T-helper 9 cell (primary cell): ENCODE data around the gene POLR3K.
"Not testable (repeated sequence)": the region's sequence is repeated elsewhere in the genome, so short reads cannot be mapped to it uniquely, and the experiment has no call there.

Experiments
- DNase-seq: peaks from one replicate; pipeline ENCODE4 v3.0.0-alpha.2; 2020

Gene POLR3K

DNA sequence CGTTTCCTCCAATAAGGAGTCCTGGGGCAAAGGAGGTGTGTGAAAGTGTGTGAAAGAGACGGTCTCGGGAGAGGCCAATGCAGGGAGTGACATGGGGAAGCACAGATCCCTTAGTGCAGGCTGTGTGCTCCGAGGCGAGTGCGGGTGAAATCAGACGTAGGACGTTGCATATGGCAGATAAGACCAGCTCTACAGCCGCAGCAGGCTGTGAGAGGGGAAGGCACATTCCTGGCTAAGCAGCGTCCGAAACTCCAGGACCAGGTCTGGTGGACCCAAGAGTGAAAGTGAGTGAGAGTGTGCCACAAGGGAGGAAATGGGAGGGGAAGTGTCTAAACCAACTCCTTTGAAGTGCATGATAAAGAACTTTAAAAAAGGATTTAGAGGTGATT is 11.3 kb downstream of the POLR3K start:
- DNase-seq, result no peak

DNA sequence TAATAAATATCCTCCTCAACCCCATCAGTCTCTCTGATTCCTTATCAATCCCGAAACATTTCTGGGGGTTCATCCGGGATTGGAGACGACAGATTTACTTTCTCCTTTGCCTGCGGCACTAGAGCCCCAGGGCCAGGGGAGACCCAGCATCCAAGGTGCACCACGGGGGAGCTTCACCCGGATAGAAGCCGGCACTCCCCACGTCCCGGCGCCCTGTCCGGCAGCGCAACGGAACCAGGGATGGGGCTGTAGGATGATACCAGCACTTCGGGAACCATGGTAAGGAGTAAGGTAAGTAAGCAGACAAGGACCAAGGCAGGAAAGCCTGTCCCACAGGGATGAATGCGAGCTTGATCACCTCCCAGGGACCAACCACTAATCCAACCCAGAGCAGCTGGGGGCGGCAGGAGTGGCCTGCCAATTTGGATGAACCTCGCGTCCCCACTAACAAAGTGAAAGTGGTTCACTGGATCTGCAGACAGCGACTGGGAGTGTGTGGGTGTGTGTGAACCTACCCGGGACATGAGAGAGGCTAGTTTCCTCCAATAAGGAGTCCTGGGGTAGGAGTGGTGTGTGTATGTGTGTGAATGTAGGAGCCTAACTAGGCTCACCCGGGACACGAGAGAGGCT is 11.9 kb downstream of the POLR3K start:
- DNase-seq, result no peak

DNA sequence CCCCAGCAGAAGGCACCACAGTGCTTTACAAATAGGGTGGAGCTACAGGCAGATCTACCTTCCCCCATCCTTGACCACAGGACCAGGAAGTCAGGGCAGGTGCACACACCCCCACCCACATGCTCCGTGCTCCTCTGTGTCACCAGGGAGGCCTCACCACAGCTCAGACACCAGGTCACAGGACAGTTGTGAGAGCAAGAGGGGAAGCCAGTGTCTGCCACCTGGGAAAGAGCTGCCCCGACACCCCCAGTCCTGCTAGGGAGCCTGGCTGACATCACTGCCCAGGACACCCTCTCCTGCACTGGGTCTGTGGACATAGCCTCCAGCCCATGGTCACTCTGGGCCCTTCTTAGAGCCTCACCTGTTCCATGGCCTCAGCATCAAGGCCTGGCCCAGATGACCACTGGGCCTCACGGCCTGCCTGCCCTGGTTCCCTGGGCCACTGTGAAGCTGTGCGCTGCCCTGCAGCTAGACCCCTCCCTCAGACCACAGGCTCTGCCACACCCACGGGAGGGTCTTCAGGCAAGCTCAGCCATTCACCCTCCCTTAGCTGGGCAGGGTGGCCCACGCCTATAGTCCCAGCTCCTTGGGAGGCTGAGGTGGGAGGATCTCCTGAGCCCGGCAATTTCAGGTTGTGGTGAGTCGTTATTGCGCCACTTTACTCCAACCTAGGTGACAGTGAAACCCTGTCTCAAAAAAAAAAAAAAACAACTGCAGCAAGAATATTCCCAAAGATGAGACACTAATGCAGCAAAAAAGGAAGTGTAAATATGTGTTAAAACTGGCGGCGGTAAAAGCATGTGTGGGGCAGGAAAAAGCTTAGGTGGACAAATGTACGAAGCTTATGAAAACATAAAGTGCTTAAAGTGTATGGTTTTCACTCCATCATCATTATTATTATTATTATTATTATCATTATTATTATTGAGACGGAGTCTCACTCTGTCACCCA is 14.2 kb downstream of the POLR3K start:
- DNase-seq, result peak; percentile 28

DNA sequence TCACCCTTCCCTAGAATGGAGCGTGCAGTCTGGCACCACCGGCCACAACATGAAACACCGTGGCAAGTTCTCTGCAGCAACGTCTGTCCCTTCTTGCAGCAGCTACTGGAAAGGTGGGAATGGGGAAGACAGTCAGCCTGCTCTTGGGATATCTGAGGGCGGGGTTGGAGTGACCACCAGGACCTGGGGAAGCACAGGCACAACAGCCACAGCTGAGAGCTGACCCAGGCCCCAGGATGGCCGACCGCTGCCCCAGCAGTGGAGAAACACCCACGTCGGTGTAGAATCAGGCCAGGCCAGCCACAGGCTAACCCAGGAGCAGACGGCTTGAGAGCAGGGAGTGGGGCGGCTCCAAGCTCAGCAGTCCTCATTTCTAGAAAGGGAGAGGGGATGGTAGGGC is 15.2 kb downstream of the POLR3K start:
- DNase-seq, result not testable (repeated sequence)

DNA sequence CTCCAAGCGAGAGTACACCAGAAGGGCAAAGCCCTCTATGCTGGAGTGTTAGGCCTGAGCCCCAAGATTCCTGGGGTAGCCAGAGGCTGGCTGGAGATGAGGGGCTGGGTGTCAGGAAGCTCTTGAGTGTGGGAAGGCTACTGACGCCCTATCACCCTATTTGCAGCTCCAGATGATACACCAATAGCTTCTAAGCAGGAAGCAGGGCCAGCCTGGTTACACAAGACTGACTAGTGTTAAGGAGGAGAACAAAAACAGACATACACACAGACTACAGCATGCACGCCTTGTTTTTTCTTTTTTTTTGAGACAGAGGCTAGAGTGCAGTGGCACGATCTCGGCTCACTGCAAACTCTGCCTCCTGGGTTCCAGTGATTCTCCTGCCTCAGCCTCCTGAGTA is 15.9 kb downstream of the POLR3K start:
- DNase-seq, result no peak

DNA sequence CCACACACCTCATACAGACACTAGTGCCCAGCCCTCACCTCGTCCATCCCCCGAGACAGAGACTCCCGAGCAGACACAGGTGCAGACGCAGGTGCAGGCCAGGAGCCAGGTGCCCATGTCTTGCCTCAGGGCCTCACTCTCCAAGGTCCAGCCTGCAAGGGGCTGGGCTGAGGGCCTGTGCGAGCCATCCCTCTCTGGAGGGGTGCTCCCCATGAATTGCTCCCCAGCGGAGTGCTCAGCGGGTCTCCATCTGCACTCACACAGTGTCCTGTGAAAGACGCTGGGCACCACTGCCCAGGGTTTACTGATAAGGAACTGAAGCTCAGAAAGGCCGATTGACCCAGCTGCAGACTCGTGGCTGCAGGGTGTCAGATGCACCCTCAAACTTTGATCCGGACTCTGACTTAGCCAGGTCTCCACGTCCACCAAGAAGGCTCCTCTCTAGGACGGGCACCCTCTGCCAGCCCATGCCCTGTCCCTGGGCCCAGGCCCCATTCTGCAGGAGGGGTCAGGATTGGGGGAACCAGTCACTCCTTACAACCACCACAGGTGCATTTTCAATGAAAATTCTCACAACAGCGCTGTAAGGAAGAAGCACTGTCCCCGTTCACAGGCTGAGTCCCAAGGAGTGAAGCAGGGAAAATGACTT is 16.9 kb downstream of the POLR3K start:
- no peak for DNase-seq

DNA sequence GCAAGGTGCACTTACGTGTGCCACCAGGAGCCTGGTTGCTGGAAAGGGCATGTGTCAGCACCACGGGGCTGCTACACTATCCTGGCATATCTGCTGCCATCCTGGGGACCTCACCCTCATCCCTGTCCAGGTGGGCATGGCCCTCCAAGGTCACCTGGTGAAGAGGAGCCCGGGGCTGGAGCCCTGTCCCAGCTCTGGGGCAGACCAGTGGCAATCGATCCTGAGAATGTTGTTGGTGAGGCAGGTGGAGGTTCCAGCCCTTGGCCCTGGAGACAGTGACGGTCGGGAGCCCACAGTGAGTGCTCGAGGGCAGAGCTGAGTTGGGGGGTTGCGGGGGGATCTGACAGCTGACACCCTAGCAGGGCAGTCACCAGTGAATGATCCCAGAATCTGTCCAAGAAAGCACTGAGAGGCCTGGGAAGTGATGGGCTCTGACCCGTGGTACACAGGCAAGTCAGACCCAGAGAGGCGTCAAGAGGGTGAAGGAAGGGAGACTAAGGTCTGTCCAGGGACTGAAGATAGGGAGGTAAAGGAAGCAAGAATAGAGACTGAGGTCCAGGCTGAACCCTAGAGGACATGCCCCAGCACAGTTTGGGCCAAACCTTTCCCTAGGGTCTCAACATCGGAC is 17.6 kb downstream of the POLR3K start:
- DNase-seq, result no peak

DNA sequence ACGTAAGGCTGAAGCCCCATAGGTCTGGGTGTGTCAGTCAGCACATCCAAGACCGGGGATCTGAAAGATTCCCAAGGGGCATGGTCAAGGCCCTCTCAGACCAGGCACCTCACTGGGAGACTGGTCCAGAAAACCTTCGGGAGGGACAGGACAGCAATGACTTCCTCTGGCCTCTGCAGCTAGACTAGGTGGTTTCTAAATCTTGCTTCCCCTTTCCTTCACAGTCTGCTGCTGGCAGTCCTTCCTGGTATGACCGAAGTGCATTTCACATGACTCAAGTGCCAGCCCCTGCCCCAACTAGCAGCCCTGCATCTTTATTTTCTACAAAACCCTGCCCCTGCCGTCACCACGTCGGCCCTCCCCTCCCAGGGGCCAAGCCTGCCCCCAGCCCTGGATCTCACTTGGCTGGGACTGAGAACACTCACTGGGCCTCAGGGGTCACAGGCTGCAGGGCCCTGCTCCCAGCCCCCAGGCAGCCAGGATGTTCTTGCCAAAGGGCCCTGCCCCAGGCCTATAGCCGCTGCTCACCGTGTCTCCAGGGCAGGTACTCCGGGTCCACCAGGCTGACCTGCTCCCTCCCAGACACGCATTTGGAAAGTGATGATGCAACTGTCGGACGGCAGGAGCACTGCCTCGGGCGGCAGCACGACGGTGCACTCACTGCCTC is 18.3 kb downstream of the POLR3K start:
- DNase-seq, result no peak

DNA sequence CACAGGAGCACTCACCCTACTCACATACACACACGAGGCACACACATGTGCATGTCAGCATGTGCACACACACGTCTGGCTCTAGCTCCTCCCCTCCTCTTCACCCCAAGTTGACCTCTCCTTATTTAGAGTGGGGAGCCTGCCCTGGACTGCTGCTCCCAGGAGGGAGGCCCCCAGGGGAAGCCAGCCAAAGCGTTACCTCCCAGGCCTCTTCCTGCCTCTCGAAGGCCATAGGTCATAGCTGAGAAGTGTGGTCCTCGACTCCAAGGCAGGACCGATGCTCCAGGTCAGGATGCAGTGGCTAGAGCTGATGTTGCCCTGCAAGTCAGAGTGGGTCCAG is 18.8 kb downstream of the POLR3K start:
- no peak for DNase-seq

DNA sequence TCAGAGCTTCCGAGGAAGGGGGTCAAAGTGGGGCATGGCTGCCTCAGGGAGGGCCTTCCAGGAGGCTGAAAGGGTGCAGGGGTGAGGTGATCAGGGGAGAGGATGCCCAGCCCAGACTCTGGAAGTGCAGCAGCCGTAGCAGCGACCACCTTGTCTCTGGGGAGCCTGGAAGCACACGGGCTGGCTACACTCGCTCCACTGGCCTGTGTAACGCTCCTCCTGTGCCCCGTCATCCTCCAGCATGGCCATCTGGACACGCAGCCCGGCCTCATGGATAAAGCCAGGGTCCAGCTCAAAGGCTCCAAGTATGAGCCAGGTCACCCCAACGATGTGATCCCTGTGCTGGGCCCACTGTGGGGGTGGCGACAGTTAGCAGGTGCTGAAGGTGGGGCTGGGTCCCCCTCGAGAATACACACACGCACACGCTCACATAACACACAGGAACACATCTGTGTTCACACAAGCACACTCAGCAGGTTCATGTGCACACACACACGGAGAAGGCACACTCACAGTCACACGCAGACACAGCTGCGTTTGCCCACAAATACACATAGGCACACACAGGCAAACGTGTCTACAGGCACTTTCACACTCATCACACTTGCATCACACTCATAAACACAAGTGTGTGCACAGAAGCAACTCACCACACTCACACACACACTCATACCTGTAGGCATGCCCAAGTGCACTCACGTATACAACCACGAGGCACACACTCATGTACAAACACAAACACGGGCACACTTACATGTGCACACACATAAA is 19.3 kb downstream of the POLR3K start:
- no peak for DNase-seq

DNA sequence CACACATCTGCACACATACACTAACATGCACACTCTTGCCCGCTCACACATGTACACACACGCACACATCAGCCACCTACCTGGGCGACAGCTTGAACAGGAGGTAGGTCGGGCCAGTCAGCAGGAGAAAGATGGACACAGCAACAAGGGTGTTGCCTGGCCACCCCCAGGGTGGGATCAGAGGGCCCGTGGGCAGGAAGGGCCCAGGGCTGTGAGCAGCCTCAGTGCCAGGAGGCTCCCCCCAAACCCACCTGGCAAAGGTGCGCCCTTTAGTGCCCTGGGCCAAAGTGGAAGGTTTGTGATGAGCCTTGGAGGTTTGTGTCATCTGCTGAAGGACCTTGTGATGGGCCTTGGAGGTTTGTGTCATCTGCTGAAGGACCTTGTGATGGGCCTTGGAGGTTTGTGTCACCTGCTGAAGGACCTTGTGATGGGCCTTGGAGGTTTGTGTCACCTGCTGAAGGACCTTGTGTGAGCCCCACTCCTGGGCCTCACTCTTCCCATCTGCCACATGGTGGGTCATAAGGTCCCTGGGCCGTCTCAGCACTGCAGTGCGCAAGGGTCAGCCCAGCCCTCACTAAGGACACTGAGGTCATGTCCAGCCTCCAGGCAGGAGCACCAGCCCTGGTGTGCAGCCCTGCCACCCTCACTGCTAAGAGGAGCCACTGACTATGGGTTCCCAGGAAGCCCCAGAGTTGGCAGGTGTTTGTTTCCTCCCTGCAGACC is 20.1 kb downstream of the POLR3K start:
- not testable (repeated sequence) for DNase-seq

DNA sequence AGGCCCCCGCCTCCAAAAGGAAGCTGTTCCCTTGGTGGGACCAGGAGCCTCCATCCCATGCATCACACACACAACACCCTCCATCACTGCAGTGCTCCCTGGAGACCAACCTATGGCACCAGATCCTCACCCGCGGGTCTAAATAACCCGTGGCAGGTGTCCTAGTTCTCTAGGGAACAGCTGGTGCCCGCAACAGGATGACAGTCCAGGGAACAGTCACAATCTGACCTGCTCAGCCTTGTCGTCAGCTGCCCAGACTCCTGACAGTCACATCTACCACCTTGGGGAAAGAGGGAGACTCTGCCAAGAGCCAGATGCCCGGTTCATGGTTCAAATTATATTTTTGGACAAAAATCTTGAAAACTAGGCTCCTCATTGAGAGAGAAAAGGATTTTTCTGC is 22.8 kb downstream of the POLR3K start:
- DNase-seq, result not testable (repeated sequence)

DNA sequence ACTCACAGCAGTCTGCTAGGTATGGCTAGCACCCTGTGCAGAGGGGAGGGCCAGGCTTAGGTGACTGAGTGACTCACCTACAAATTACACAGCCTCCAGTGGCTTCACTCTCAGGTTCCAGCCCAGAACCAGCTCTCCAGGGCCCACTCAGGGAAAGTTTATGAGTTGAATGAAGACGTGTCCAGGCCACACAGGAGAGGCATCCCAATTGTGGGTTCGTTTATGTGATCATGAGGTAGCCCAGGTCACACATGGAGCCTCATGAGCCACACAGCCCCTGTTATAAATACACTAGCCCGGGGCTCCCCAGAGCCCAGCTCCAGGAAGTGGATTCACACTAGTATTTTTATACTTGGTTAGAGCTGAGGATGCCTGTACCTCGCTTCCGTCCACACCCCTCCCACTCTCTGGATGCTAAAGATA is 27.5 kb downstream of the POLR3K start:
- DNase-seq, result not testable (repeated sequence)

DNA sequence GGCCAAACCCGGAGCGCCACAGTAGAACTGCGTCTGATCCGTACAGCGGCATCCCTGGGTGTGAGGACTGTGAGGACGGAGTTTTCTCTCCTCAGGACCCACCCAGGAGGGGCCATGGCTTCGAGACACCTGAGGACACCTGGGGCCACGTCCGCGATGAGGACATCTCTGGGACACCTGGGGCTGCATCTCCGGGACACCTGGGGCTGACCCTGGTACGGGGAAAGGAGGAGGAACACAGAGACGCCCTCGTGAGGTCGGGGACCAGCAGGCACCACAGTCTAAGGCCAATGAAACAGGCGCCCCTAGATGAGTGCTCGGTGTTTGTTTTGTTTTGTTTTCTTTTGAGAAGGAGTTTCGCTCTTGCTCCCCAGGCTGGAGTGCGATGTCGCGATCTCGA is 29.3 kb downstream of the POLR3K start:
- DNase-seq, result not testable (repeated sequence)

DNA sequence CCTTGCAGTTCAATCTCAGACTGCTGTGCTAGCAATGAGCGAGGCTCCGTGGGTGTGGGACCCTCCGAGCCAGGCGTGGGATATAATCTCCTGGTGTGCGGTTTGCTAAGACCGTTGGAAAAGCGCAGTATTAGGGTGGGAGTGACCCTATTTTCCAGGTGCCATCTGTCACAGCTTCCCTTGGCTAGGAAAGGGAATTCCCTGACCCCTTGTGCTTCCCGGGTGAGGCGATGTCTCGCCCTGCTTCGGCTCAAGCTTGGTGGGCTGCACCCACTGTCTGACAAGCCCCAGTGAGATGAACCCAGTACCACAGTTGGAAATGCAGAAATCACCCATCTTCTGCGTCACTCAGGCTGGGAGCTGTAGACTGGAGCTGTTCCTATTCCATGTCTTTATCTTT is 32.5 kb downstream of the POLR3K start:
- DNase-seq, result not testable (repeated sequence)

DNA sequence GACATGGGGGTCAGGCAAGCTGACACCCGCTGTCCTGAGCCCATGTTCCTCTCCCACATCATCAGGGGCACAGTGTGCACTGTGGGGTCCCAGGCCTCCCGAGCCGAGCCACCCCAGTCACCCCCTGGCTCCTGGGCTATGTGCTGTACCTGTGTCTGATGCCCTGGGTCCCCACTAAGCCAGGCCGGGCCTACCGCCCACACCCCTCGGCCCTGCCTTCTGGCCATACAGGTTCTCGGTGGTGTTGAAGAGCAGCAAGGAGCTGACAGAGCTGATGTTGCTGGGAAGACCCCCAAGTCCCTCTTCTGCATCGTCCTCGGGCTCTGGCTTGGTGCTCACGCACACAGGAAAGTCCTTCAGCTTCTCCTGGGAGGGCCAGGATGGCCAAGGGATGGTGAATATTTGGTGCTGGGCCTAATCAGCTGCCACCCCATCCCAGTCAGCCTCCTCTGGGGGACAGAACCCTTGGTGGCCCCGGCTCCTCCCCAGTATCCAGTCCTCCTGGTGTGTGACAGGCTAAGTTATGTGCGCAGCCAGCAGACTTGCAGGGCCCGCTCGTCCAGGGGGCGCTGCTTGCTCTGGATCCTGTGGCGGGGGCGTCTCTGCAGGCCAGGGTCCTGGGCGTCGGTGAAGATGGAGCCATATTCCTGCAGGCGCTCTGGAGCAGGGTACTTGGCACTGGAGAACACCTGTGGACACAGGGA is 36.2 kb downstream of the POLR3K start:
- not testable (repeated sequence) for DNase-seq

DNA sequence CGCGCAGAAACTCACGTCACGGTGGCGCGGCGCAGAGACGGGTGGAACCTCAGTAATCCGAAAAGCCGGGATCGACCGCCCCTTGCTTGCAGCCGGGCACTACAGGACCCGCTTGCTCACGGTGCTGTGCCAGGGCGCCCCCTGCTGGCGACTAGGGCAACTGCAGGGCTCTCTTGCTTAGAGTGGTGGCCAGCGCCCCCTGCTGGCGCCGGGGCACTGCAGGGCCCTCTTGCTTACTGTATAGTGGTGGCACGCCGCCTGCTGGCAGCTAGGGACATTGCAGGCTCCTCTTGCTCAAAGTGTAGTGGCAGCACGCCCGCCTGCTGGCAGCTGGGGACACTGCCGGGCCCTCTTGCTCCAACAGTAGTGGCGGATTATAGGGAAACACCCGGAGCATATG is 42.6 kb downstream of the POLR3K start:
- peak; percentile 72 for DNase-seq

DNA sequence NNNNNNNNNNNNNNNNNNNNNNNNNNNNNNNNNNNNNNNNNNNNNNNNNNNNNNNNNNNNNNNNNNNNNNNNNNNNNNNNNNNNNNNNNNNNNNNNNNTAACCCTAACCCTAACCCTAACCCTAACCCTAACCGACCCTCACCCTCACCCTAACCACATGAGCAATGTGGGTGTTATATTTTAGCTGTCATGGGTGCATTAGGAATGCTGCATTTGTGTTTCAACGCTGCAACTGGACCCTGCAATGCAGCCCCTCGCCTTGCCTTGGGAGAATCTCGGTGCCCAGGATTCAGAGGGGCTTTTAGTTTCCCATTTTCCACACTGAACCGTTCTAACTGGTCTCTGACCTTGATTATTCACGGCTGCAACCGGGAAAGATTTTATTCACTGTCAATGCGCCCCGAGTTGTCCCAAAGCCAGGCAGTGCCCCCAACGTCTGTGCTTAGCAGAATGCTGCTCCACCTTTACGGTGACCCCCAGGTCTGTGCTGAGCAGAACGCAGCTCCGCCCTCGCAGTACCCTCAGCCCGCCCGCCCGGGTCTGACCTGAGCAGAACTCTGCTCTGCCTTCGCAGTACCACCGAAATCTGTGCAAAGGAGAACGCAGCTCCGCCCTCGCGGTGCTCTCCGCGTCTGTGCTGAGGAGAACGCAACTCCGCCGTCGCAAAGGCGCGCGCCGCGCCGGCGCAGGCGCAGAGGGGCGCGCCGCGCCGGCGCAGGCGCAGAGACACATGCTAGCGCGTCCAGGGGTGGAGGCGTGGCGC is 43.3 kb downstream of the POLR3K start:
- no peak for DNase-seq
